ENCODE measurements around the gene CHD2. TPM values are rescaled to one million over a fixed set of nuclear protein-coding genes. Genes with fewer than 3 reads are reported as not detected.

CHD2 gene
- polyA plus RNA-seq, 2 of the 4 experiments (the other 2 are of a cell fraction), result 29.5 to 68.2 TPM

- TF ChIP-seq RARB (CRISPR knock-in tag; IDR thresholded peaks at IDR 0.05), result no peak
These were observed 30.0 kb downstream of the CHD2 start (continued) for GRCh38 chr15:92930054-92930621.

- DNase-seq (ENCODE audit: low read depth in 1 of 2, low spot score in 1 of 2), result no peak
- FAIRE-seq, result no peak
- no peak for TF ChIP-seq ESRRA (IDR thresholded peaks at IDR 0.05; ENCODE audit: borderline replicate concordance, low read length)
- no peak for TF ChIP-seq ELK1 (IDR thresholded peaks at IDR 0.05; ENCODE audit: low read depth, low read length)
- no peak for TF ChIP-seq TP53 (CRISPR knock-in tag; IDR thresholded peaks at IDR 0.05)
- TF ChIP-seq HOXA7 (CRISPR knock-in tag; IDR thresholded peaks at IDR 0.05), result no peak
- no peak for TF ChIP-seq POLR2A (IDR thresholded peaks at IDR 0.05; ENCODE audit: low read length)
- TF ChIP-seq HOXB13 (CRISPR knock-in tag; IDR thresholded peaks at IDR 0.05; ENCODE audit: low read depth), result no peak
- no peak for TF ChIP-seq KDM1A (IDR thresholded peaks at IDR 0.05; ENCODE audit: low read depth)
- TF ChIP-seq MYC (IDR thresholded peaks at IDR 0.05; ENCODE audit: borderline replicate concordance, low read length), result no peak
- TF ChIP-seq PBX3 (IDR thresholded peaks at IDR 0.05), result no peak
- Histone ChIP-seq H3K9me3 (no peaks in the 10 kb centered on the region), H3K4me1 (peaks cover 16% of the 10 kb centered on the region; the same call in 2 of the 3 replicates), H3K4me3 (no peak overlapping the region), H3K27ac (peak overlapping the region in 1 of 2 experiments; percentile 9; a peak in 1 of 6 replicates), H3K4me2 (no peak overlapping the region)
- CTCF ChIA-PET, result interaction anchor here (2.0 kb wide), 1 partner anchor 134 kb away, joined by 5 read pairs; no protein-coding TSS in a partner anchor
- POLR2A ChIA-PET, result interaction anchor here (1.5 kb wide), 1 partner anchor 122 kb away, joined by 3 read pairs; no protein-coding TSS in a partner anchor
- WGBS (ENCODE audit: missing lambda C conversion rate), result 54% methylated on average over 1 of the region's 1 CpG
- peak; percentile 30 to 53; a peak in 3 of 6 replicates for ATAC-seq
These were observed 30.7 kb downstream of the CHD2 start for GRCh38 chr15:92930776-92931175.

GRCh38 chr15:92932946-92933649 is 33.0 kb downstream of the CHD2 start:
- Histone ChIP-seq H3K4me2 (no peak overlapping the region), H3K9me3 (no peaks in the 10 kb centered on the region), H3K27ac (no peak overlapping the region), H3K4me3 (no peak overlapping the region), H3K4me1 (peaks cover 14% of the 10 kb centered on the region; the same call in 2 of the 3 replicates)
- ChIA-PET CTCF (interaction anchor here (0.6 to 1.8 kb wide), 8 partner anchors 10 to 588 kb away, joined by 3 to 11 read pairs (median 4); no protein-coding TSS in a partner anchor), POLR2A (interaction anchor here (0.7 kb wide), 1 partner anchor 218 kb away, joined by 3 read pairs; no protein-coding TSS in a partner anchor)
- no peak for DNase-seq (ENCODE audit: low read depth in 1 of 2, low spot score in 1 of 2)
- ATAC-seq, result no peak; a peak in 1 of 6 replicates
- FAIRE-seq, result no peak
- WGBS (ENCODE audit: missing lambda C conversion rate), result 94% methylated on average over 8 of the region's 8 CpGs
- TF ChIP-seq FOSL2 (IDR thresholded peaks at IDR 0.05), result no peak
- TF ChIP-seq FOSL2 (CRISPR knock-in tag; IDR thresholded peaks at IDR 0.05), result no peak

- no peaks in the 10 kb centered on the region for H3K9me3 ChIP-seq
- H3K4me2 ChIP-seq, result no peak overlapping the region
- H3K4me1 ChIP-seq, result peaks cover 14% of the 10 kb centered on the region; the same call in 2 of the 3 replicates
- 91% methylated on average over 1 of the region's 1 CpG for WGBS (ENCODE audit: missing lambda C conversion rate)
- CTCF ChIA-PET, result interaction anchor here (1.0 to 1.8 kb wide), 4 partner anchors 11 to 138 kb away, joined by 3 to 11 read pairs (median 4); no protein-coding TSS in a partner anchor
- no peak overlapping the region for H3K4me3 ChIP-seq
- DNase-seq (ENCODE audit: low read depth in 1 of 2, low spot score in 1 of 2) (no peak), ATAC-seq (no peak), FAIRE-seq (peak; percentile 32)
- no peak for TF ChIP-seq CHD2 (IDR thresholded peaks at IDR 0.05; ENCODE audit: low read length, partially characterized antibody)
- TF ChIP-seq ELK1 (IDR thresholded peaks at IDR 0.05; ENCODE audit: low read depth, low read length), result no peak
- no peak for TF ChIP-seq FOSB (CRISPR knock-in tag; IDR thresholded peaks at IDR 0.05)
- no peak for TF ChIP-seq TP53 (CRISPR knock-in tag; IDR thresholded peaks at IDR 0.05)
- TF ChIP-seq RNF2 (IDR thresholded peaks at IDR 0.05; ENCODE audit: borderline replicate concordance, low read depth), result no peak
- no peak for TF ChIP-seq POLR2AphosphoS2 (conservative IDR thresholded peaks at IDR 0.05; ENCODE audit: low read length)
- TF ChIP-seq MYC (IDR thresholded peaks at IDR 0.05; ENCODE audit: borderline replicate concordance, low read length), result no peak
- no peak for TF ChIP-seq JUNB (IDR thresholded peaks at IDR 0.05)
- TF ChIP-seq EHMT2 (IDR thresholded peaks at IDR 0.05; ENCODE audit: low read depth), result no peak
- TF ChIP-seq HOXB13 (CRISPR knock-in tag; IDR thresholded peaks at IDR 0.05; ENCODE audit: low read depth), result no peak
- POLR2A ChIA-PET, result no interaction called here
- no peak overlapping the region for H3K27ac ChIP-seq
These were observed 33.7 kb downstream of the CHD2 start for GRCh38 chr15:92933831-92934230.

Measured in A549 (cell line).